NOMO-1 treated with DMSO at 0.1 percent for 48 hours (cell line): Measurements from ENCODE around the gene DENND6B.
A peak's percentile ranks its signal among the peaks of the same experiment; 100 is the strongest.

ENCODE experiments used
- DNase-seq: peaks from one replicate; lab custom pipeline; 2025; ENCODE audit not compliant: unreplicated experiment; lab: John Stamatoyannopoulos, UW

Gene DENND6B

GRCh38 chr22:50289151-50289941 lies 37.5 kb downstream of the DENND6B start:
- DNase-seq = no peak

GRCh38 chr22:50287731-50288130 lies 39.1 kb downstream of the DENND6B start:
- DNase-seq = no peak

GRCh38 chr22:50286701-50287318 lies 40.0 kb downstream of the DENND6B start:
- DNase-seq = no peak

GRCh38 chr22:50286275-50286674 lies 40.5 kb downstream of the DENND6B start:
- DNase-seq = no peak

GRCh38 chr22:50285568-50286229 lies 41.1 kb downstream of the DENND6B start:
- DNase-seq = no peak

- no peak for DNase-seq
Measured at GRCh38 chr22:50284479-50284878, 42.3 kb downstream of the DENND6B start.

- DNase-seq = no peak
Measured at GRCh38 chr22:50283821-50284220, 43.0 kb downstream of the DENND6B start.

GRCh38 chr22:50282361-50283155 lies 44.3 kb downstream of the DENND6B start:
- no peak for DNase-seq

GRCh38 chr22:50281957-50282356 lies 44.9 kb downstream of the DENND6B start:
- no peak for DNase-seq

- DNase-seq = no peak
Measured at GRCh38 chr22:50281384-50281760, 45.4 kb downstream of the DENND6B start.

GRCh38 chr22:50280708-50281383 lies 46.0 kb downstream of the DENND6B start:
- no peak for DNase-seq

- no peak for DNase-seq
Measured at GRCh38 chr22:50280022-50280707, 46.6 kb downstream of the DENND6B start.

- no peak for DNase-seq
Measured at GRCh38 chr22:50278956-50279619, 47.7 kb downstream of the DENND6B start.

- DNase-seq = no peak
Measured at GRCh38 chr22:50278461-50278860, 48.4 kb downstream of the DENND6B start.

- DNase-seq = no peak
Measured at GRCh38 chr22:50277761-50278160, 49.1 kb downstream of the DENND6B start.

GRCh38 chr22:50276143-50276542 lies 50.7 kb downstream of the DENND6B start:
- DNase-seq = peak; percentile 19

- no peak for DNase-seq
Measured at GRCh38 chr22:50275181-50276055, 51.4 kb downstream of the DENND6B start.

- DNase-seq = no peak
Measured at GRCh38 chr22:50274771-50275170, 52.0 kb downstream of the DENND6B start.

- peak; percentile 33 for DNase-seq
Measured at GRCh38 chr22:50274311-50274710, 52.5 kb downstream of the DENND6B start.
